ENCODE measurements around the gene FN3K.

Gene FN3K

DNA sequence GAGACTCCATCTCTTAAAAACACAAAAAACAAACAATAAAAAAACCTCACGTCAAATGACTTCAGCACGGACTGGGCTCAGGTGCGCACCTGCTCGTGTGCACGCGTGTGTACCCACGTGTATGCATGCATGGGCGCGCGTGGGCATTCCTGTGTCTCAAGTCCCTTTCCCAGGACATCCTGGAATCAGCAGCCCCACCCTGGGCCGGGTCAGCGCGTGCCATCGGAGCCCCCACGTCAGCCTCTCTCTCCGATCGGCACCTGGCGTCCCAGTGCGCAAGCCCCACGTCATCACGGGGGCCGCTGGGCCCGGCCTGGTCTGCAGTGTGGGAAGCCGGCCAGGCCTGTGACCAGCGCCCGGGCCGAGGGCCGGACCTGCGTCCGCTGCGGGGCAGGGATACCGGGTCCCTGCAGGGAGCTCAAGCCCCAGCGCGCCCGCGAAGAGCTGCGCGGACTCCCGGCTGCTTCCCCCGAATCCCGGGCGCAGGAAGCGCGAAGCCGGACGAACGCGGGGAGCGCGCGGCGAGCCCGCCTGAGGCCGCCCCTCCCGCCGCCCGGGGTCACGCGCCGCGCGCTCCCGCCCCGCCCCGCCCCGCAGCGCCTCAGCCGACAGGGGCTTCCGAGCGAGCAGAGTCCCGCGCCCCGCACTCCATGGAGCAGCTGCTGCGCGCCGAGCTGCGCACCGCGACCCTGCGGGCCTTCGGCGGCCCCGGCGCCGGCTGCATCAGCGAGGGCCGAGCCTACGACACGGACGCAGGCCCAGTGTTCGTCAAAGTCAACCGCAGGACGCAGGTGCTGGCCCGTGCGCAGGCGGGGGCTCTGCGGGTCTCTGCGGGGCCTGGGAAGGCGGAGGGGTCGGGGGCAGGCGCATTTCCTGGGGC lies at the start of gene FN3K:
TSS of gene FN3K (plus strand) at position 629 of the 880 bp plus-strand sequence. CDS start at position 651, 22 bp downstream.
- DNase-seq: peak; percentile 32 to 33

DNA sequence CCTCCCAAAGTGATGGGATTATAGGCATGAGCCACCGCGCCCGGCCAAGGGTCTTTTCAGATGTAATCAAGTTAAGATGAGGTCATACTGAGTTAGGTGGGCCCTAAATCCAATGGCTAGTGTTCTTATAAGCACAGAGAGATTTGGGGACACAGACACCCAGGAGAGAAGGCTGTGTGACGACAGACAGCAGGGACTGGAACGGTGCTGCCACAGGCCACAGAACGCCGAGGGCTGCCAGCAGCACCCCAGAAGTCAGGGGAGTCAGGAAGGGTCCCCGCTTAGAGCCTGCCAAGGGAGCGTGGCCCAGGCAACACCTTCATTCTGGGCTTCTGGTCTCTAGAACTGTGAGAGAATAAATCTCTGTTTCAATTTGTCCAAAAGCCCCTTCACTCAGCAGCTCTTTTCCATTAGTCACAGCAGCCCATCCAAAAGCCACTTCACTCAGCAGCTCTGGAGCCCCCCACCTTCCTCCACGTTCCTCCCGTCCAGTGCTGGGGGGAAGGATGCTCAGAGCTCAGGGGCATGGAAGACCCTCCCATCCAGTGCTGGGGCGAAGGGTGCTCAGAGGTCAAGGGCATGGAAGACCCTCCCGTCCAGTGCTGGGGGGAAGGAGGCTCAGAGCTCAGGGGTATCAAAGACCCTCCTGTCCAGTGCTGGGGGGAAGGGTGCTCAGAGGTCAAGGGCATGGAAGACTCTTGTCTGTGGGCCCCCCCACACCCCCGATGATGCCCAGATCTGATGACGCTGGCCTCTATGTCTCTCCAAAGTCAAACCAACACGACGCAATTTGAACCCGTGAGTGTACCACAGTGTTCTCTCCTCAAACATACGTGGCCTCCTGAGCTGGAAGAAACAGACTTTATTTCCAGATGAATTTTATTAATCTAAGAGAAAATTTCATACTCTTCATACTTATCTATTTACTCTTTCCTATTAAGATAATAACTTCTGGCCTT lies 48.8 kb upstream of the FN3K start:
- no peak for DNase-seq

DNA sequence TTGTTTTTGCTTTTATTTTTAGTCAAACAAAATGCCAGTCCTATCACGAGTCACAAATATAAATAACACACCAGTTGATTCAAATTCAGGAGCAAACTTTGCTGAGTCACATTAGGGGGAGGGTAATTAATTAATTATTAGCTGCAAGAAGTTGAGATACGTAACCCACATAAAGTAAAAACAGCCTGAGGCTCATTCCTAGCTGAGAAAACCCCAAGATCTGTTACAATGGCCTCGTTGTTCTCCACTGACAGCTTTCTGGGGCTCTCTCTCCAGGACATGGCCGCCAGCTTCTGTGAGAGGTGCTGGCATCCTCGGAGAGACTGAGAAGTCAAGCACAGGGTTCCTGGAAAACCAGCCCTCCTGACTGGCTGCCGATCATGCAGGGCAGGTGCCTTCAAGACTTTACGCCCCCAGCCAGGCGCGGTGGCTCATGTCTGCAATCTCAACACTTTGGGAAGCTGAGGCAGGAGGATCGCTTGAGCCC lies 48.0 kb upstream of the FN3K start:
- no peak for DNase-seq

DNA sequence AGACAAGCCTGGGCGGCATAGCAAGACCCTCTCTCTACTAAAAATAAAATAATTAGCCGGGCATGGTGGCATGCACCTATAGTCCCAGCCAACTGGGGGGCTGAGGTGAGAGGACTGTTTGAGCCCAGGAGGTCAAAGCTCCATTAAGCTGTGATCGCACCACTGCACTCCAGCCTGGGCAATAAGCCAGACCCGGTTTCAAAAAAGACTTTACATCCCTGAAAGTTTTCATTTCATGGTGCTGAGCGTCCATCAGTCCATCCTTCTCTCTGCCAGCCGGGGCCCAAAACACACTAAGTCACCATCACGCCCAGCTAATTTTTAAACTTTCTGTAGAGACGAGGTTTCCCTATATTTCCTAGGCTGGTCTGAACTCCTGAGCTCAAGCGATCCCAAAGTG lies 47.5 kb upstream of the FN3K start:
- DNase-seq: no peak

DNA sequence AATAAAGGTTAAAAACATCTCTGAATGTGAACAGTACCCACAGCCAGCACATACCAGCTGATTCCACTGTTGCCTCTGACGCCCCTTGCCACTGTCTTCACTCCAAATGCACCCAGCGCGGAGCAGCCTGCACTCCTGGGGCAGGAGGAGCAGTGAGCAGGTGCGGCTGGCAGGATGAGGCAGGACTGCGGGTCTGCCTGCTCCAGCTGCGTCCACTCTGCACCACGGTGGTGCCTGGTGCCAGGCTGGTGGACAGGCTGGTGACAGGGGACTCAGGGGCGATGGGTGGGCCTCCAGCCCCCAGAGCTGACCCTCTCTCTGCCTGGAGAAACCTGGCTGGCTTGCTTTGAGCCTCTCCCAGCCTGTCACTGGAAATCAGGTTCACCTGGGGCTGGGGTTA lies 46.3 kb upstream of the FN3K start:
- no peak for DNase-seq

DNA sequence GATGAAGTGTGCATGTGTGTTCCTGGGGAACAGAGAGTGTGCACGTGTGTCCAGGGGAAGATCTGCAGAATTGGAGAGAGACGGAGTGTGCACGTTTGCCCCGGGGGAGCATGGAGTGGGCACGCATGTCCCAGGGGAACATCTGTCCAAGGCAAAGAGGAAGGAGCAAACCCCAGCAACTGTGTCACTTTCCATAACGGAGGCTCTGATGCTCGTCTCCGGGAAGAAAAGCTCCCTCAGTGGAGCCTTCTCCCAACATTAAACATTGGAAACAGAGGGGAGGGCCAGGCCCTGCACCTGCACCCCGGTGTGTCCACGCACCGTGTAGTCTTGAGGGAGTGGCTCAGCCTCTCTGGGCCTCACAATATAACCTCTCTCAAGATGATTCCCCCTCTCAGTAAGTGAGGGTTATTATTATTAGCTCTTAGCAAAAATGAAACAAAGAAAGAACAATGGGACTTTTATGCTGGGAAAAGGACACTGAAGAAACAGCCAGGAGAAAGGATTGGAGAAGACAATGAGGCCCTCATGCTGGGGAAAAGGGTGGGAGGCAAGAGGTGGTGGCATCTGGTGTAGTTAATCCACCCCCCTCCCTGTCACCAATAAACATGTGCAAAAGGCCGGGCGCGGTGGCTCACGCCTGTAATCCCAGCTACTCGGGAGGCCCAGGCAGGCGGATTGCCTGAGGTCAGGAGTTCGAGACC lies 44.5 kb upstream of the FN3K start:
- no peak for DNase-seq

DNA sequence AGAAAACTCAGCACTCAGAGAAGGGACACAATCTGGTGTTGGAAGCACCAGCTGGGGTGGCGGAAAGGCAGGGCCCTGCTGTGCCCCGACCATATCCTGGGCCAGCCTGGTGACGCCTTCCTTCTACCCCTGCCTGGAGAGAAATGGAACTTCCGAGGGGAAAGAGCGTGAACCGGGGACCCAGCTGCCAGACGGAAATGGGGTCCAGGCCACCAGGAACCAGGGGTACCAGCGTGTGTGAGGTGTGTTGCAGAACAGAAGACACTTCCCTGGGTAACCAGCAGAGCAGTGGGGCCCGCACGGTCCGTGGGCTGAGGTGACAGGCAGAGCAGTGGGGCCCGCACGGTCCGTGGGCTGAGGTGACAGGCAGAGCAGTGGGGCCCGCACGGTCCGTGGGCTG lies 43.7 kb upstream of the FN3K start:
- no peak for DNase-seq

DNA sequence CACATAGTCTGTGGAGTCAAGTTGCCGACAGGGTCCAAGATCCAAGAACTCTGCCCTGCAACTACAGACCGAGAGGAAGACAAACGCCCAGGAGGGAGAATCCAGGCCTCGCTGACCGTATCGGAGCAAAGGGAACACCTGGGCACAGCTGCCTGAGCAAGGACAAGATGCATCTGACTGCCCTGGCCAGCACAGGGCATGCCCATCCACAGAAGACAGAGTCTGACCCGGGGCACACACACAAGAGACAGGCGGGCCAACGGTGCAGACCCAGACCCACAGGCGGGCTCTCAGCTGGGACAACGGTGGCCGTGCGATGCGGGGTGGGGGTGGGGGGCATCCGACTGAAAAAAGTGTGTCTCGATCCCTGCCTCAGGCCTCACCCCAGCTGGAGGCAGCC lies 43.1 kb upstream of the FN3K start:
- DNase-seq: no peak

DNA sequence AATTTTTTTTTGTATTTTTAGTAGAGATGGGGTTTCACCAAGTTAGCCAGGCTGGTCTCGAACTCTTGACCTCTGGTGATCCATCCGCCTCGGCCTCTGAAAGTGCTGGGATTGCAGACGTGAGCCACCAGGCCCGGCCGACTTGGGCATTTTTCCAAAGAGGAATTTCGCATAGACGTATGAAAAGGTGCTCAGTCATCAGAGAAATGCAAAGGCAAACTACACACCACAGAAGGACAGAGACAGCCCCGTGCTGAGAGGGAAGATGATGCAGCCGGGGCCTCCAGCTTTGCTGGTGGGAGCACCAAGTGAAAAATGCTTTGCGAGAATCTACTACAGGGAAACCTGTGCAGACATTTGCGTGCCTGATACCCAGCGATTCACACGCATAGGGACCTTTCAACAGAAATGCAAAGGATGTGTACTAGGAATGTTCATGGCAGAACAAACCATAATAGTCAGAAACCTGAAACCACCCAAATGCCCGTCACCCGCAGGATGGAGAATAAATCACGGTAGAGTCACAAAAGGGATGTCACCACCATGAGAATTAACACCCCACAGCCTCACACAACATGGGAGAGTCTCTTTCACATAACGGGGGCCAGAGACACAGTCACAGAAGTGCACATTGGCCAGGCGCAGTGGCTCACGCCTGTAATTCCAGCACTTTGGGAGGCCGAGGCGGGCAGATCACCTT lies 42.1 kb upstream of the FN3K start:
- DNase-seq: no peak

DNA sequence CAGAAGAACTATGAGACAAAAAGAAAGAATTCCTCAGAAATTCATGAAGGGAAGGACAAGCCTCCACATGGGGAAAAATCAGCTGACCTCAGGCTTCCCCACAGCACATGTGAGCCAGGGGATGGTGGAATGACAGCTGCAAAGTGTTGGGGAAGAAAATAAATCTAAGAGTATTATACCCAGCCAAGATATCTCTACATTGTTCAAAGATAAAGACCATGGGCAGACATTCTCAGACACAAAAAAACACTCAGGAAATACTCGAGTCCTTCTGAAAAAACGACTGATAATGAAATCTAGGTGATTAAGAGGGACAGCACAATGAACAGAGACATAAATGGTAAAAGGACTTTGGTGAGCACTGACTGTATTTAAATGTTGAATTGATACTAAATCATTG lies 40.8 kb upstream of the FN3K start:
- no peak for DNase-seq

DNA sequence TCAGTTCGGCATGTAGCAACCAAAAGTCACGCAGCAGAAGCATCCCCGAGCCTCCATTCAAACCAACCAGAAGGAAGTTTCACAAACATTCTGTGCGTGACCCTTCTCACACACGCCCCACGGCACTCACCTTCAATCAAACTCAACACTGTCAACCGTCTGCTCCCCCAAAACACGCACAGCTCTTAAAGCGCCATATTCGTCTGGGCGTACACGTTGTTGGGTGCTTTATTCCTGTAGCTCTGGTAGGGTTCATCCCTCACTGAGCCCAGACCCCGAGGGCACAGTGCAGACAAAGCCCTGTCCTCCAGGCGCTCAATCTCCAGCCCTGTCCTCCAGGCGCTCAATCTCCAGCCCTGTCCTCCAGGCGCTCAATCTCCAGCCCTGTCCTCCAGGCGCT lies 39.2 kb upstream of the FN3K start:
- DNase-seq: no peak

DNA sequence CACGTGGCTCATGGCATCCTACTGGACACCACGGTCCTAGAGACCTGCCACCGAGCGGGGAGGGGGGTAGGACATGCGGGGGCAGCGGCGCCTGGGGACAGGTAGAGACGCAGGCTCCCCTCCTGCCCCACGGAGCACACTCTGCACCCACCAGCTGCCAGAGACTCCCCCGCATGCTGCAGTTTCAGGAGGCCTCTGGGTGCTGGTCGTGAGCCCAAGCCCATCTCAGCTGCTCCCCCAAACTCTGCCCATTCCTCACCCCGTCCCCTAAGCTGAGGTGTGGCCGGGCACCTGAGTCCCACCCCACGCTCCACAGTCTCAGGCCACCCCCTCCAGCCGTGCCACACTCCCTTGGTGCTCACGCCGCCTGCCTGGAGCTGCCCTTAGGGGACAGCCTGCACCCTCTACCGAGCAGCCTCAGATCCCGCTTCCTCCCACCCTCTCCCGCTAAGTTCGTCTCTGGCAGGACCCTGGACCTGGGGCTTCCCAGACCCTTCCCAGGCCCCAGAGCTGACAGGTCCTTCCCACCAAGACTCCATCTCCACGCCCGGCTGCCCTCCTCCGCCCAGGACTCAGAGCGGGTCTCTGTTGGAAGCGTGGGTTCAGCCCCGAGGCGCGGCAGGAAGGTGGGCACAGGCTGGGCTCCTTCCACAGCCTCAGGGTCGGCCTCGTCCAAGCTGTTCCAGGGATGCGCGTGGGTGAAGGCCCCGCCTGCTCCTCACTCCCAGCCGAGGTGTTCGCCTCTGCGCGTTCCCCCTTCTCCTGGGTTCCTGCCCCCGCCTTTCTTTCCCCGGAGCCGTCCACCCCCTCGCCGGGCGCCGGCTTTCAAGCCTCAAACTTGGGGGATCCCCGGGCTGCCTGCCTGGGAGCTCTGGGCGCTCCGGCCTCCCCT lies 38.3 kb upstream of the FN3K start:
- DNase-seq: peak in 1 of 2 experiments; percentile 17

DNA sequence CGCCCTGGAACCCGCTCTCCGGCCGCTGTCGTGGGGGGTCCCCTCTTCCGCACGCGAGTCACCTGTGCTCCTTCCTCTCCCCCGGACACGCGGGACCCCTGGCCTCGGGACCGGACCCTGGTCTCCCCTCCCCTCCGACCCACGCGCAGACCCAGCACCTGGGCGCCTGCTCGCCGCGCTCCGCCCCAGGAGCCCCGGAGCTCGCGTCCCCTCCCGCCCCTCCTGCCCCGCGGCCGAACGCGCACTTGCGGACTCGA lies 37.7 kb upstream of the FN3K start:
- no peak for DNase-seq

DNA sequence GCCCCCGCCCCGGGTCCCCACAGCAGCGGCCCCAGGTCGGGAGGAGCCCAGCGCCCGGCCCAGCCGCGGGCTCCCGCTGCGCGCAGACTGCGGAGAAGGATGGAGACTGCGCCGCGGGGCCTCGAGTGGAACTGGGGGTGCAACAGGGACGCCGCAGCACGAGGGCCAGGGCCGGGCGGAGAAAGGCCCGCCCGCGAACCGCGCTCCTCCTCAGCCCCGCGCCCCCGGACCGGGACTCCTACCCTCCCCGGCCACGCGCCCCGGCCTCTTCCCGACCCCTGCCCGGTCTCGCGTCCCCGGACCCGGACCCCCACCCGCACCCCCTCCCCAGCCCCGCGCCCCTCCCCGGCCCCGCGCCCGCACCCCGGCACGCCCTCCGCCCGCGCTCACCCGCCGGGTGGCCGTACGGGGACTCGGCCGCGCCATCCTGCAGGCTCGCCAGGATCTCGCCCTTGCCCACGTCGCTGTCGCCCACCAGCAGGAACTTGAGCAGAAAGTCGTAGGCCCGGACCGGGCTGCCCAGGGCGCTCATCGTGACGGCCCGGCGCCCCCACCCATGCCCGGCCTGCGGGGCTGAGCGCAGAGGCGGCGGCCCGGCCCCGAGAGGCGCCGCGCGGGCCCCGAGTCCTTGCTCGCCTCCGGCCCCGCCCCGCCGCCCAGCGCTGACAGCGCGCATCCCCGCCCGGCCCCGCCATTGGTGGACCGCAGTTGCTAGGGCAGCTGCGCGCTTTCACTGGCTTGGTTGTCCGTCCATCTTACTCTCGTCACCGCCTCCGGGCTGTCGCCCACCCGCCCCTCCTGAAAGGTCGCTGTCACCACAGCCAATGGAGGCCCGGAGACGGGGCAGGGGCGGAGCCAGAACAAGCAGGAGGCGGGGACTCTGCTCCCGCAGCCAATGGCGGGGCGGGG lies 37.1 kb upstream of the FN3K start, which contains the start of gene RAB40B:
TSS of gene RAB40B (minus strand) at position 634 of the 909 bp plus-strand sequence. CDS start at position 532, 102 bp downstream.
- peak; percentile 98 to 99 for DNase-seq

DNA sequence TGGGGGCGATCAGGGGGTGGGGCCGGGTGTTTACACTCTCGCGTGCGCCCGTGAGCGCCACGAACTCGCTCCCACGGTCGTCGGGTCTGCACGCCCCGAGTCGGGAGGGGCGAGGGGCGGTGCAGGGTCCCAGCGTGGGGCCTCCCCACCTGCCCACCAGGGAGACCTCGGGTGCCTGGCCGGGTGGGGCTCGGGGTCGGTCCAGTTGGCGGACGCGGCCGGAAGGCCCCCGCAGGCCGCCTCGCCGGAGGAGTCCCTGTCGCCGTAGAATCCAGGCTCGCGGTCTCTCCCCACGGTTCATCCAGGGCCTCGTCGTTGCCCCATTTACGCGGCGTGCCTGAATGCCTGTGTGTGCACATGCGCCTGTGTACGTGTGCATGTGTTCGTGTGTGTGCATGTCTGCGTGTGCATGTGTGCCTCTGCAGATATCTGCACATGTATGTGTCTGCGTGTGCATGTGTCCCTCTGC lies 36.4 kb upstream of the FN3K start:
- DNase-seq: no peak

DNA sequence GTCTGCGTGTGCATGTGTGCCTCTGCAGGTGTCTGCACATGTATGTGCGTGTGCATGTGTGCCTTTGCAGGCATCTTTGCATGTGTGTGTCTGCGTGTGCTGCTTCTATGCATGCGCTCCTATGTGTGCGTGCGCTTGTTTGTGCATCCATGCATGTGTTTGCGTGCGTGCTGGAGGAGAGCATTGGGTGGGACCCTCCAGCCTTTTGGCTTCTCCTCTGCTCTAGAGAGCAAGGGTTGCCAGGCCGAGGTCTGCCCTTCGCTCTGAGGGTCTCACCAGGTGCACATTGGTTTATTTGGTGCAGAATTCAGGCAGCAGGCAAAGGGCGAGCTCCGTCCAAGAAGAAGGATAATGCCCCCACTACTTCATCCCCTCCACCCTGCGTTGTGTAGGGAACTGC lies 35.9 kb upstream of the FN3K start:
- no peak for DNase-seq

DNA sequence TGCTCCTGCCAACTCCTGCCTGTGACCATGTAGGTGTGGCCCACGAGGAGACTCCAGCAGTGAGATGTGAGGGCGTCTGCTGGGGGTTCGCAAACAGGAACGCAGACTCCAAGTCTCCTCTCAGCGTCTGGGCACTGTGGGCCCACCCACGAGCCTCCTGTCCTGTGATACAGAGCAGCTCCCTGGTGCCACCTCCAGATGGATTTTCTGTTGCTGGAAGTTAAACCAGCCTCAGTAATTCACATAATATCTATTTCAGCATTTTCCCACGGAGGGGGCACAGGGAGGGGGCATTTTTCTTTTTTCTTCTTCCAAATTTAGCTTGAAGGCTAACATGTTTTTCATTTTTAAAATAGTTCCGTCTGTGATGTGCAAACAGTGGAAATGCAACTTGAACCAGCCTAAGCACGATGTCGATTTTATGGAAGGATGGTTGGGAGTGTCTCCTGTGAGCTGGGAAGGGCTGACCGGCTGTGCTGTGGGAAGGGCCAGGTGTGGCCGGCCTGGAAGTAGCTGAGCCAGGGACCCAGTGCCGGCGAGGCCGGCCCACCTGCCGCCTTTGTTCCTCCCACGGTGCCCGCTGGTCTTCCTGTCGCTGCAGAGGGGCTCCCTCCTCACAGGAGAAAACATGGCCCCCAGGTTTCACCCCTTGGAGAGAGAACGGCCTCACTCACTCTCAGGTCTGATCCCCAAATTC lies 33.0 kb upstream of the FN3K start:
- no peak for DNase-seq

DNA sequence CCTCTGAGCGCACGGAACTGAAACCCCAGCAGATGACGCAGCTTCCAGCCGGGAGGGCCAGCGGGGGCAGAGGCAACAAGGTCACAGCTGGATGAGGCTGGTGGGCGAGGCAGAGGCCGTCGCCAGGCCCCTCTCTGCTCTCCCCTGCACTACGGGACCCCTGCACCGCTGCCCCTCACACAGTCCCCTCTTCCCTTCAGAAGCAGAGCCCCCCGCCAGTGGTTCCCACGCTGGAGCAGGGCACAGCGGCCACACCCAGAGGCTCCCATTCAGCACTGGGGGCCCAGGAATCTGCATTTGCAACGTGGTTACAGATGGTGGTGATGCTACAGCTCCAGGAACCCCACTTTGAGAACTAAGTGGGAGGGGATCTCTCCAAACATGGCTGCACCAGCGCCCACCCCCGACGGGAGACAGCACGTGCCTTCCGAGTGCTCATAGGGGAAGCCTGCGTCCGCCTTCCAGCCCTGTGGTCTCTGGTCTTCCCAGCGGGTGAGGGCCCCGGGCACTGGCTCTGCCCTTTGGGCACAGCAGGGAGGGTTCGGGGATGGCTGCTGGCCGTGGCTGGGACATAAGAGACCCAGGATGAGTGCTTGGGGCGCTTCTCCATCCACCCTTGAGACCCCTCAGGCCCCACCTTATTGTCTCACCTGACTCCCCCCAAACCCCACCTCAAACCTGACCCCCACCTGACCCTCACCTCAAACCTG lies 32.2 kb upstream of the FN3K start:
- no peak for DNase-seq
